GM10266 (cell line): Measurements from ENCODE around the gene HOXC10.

Source experiments
- DNase-seq: peaks from one replicate; pipeline ENCODE4 v3.0.0; 2012; ENCODE audit errors: extremely low spot score
- TF ChIP-seq, protein P1 (sequence below): IDR thresholded peaks from 2 replicates; pipeline ENCODE4 v1.5.1; 2012; ENCODE audit warnings: mild to moderate bottlenecking, low read depth; ENCODE audit not compliant: control insufficient read depth, insufficient read depth; ENCODE audit errors: missing control alignments

HOXC10 gene

DNA sequence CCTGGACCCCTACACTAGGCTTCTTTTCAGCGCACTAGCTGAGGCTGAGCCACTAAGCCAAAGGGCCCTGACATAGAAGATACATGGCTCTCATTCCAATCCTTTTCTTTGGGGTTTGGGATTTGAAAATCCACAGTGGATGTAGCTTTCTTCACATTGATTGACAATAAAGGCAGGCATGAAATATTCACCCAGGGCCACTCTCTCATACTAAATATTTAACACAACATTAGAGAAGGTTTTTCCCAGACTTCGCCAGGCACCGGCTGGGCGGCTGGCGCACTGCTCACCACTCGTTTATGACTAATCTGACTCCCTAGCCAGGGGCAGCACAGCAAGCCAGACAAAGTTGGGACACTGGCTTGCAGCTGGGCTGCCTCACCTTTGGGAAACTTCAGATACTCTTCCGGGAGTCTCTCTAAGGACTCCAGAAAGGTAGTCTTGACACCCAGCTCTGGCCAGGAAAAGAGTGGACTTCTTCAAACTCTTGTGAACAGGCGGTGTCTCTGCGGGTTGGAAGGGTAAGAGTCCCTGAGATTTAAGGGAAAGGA is 12.7 kb upstream of the HOXC10 start:
- DNase-seq: no peak
- TF ChIP-seq, protein P1, sequence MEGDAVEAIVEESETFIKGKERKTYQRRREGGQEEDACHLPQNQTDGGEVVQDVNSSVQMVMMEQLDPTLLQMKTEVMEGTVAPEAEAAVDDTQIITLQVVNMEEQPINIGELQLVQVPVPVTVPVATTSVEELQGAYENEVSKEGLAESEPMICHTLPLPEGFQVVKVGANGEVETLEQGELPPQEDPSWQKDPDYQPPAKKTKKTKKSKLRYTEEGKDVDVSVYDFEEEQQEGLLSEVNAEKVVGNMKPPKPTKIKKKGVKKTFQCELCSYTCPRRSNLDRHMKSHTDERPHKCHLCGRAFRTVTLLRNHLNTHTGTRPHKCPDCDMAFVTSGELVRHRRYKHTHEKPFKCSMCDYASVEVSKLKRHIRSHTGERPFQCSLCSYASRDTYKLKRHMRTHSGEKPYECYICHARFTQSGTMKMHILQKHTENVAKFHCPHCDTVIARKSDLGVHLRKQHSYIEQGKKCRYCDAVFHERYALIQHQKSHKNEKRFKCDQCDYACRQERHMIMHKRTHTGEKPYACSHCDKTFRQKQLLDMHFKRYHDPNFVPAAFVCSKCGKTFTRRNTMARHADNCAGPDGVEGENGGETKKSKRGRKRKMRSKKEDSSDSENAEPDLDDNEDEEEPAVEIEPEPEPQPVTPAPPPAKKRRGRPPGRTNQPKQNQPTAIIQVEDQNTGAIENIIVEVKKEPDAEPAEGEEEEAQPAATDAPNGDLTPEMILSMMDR: no peak

DNA sequence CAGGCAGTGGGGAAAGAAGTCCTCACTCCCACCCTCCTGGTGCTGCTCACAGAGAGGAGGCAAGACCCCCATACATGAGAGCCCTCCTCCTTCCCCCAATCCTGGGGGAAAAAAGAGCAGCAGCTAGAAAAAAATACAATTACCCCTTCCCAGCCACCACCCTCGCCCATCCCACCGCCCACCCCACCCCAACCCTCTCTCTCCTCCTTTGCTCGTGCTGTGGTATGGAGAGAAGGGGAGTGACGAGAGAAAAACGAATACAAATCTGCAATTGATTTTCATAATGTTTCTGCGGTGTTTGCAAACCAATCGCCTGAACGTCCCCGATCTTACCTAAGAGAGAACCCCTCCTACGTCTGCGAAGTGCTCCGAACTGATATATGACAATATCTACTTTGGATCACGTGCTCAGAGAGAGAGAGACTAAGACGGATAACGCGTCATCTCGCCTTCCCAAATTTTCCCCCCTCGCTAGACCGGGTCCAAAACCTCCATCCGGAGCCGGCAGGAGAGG is 12.2 kb upstream of the HOXC10 start, which contains the start of gene HOXC11:
HOXC11 (plus strand) TSS at position 405 of the 514 bp plus-strand sequence. CDS start 116 bp downstream, outside the sequence.
- DNase-seq: no peak
- TF ChIP-seq, protein P1: no peak

DNA sequence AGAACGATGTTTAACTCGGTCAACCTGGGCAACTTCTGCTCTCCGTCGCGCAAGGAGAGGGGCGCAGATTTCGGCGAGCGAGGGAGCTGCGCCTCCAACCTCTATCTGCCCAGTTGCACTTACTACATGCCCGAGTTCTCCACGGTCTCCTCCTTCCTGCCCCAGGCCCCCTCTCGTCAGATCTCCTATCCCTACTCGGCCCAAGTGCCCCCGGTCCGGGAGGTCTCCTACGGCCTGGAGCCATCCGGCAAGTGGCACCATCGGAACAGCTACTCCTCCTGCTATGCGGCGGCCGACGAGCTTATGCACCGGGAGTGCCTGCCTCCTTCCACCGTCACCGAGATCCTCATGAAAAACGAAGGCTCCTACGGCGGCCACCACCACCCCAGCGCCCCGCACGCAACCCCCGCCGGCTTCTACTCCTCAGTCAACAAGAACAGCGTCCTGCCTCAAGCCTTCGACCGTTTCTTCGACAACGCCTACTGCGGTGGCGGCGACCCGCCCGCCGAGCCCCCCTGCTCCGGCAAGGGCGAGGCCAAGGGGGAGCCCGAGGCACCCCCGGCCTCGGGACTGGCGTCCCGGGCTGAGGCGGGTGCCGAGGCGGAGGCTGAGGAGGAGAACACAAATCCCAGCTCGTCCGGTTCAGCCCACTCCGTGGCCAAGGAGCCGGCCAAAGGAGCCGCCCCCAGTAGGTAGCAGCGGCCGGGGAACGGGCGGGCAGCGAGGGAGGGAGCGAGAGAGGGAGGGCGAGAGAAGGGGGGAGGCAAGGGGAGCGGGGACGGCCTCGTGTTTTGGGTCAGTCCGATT is 11.5 kb upstream of the HOXC10 start:
- TF ChIP-seq, protein P1: no peak
- DNase-seq: no peak

DNA sequence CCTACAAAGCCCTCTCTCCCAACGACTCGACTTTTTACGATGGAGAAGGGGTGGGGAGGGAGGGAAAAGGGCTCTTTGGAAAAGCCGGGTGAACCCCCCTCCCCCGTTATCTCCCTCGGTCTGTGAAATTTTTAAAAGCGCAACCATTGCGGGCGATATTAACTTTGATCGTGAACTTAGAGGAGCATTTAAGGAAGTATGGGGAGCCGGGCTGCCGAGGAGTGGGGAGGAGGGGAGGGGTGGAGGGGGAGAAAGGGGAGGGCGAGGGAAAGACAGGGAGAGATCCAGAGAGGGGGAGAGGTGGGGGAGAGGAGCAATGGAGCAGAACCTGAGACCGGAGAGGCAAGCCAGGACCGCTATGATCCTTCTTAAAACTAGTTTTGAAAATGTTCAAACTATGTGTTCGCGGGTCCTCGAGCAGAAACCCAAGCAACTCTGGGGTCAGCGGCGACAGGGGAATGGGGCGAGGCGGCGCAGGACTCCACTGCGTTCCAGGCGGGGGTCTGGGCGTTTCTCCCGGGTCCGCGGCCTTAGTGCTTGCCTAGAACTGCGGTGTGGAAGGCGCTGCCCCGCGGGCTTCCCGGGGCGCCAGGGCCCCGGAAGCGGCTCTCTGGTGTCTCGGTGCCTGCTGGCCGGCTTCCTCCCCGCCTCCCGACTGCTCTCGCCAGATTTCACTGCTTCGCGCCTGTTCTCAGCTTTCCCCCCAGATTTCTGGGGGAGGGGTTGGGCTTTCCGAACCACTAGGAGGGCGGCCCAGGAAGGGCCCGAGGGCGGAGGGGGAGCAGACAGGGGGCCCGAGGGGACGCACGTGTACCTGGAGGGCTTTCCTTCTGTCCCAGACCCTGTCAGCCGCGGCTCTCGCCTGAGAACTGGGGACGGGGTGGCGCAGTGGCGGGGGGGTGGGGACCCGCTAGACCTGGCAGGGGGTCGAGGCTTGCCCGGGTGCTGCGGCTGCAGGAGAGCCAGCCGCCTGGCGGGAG is 10.6 kb upstream of the HOXC10 start, which contains the start of gene HOTAIR:
HOTAIR (minus strand) TSS at position 871 of the 980 bp plus-strand sequence.
- TF ChIP-seq, protein P1: no peak

DNA sequence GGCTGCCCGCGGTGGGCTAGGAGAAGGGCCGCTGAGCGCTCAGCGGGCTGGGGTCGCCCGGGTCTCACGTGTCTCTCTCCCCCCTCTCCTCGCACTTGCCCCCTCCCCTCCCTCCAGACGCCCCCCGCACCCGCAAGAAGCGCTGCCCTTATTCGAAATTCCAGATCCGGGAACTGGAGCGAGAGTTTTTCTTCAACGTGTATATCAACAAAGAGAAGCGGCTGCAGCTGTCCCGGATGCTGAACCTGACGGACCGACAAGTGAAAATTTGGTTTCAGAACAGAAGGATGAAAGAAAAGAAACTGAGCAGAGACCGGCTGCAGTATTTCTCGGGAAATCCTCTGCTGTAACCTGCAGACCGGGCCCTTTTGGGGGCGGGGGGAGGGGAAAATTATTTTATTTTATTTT is 9.9 kb upstream of the HOXC10 start:
- TF ChIP-seq, protein P1: no peak
- no peak for DNase-seq

More for the DNA sequence above, 10.6 kb upstream of the HOXC10 start, which contains the start of gene HOTAIR:
- DNase-seq: peak; percentile 58

DNA sequence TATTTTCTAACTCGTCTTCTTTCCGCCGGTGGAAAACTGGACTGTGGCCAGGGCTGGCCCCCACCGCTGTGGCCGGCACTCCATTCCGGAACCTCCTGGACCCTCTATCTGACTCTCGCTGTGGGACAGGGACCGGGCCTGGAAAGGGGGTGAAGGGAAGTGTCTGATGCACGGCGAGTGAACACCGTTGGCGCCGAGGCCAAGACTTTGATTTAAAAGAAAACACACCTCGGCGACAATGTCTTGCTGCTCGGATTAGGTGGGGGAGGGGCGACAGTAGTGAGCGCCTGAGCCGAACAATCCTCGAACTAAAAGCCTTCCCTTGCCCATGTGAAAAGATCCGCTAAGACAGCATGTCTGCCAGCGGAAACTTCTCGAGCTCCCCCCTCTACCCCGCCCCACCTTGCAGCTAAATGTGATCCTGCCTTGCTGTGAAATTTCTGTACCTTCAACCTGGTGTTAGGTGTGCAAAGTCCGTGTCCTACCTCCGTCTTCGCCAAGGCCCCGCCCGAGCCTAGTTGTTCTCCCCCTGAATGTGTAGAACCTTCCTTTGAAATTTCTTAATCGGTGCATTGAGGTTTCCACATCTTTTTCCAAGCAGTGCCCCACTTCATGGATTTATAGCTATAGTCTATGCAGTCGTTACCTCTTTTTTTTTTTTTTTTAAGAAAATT is 9.3 kb upstream of the HOXC10 start:
- TF ChIP-seq, protein P1: no peak
- DNase-seq: no peak
